K562 (cell line): ENCODE data around the gene RSF1. TPM values are rescaled to one million over a fixed set of nuclear protein-coding genes. Genes with fewer than 3 reads are reported as not detected.

Experiments
- ARID1B ChIP-seq: fragments of 450-650 bp; IDR thresholded peaks from 2 replicates; pipeline ENCODE4 v1.6.1; 2016; ENCODE audit warnings: antibody characterized with exemption, mild to moderate bottlenecking, inconsistent platforms
- ARNT ChIP-seq, 2 experiments: fragments of 450-650 bp; IDR thresholded peaks; 2 replicates each; pipeline ENCODE4 v1.6.1; 2016; ENCODE audit warnings: mild to moderate bottlenecking in 1 of 2
- ATF6 ChIP-seq: sonication (generic); formaldehyde crosslinking; IDR thresholded peaks from 2 replicates; pipeline ENCODE4 v1.4.0; 2020; ENCODE audit warnings: mild to moderate bottlenecking, missing genetic modification reagents
- CBX2 ChIP-seq: fragments of 200-600 bp; sonication (generic); IDR thresholded peaks from one replicate; pipeline ENCODE4 v1.6.1; 2012; ENCODE audit warnings: mild to moderate bottlenecking, low read length, inconsistent platforms; ENCODE audit not compliant: insufficient read depth, poor library complexity, severe bottlenecking
- CCAR2 ChIP-seq: fragments of 200-400 bp; formaldehyde crosslinking; IDR thresholded peaks from 2 replicates; pipeline ENCODE4 v1.6.1; 2017; ENCODE audit warnings: mild to moderate bottlenecking, low read depth, low read length
- EWSR1 ChIP-seq: fragments of 450-650 bp; IDR thresholded peaks from 2 replicates; pipeline ENCODE4 v1.6.1; 2018; ENCODE audit warnings: borderline replicate concordance, mild to moderate bottlenecking, low read depth, moderate library complexity; ENCODE audit not compliant: partially characterized antibody
- HNRNPK ChIP-seq: fragments of 200-400 bp; formaldehyde crosslinking; IDR thresholded peaks from one replicate; pipeline ENCODE4 v1.6.1; 2018; ENCODE audit warnings: mild to moderate bottlenecking, low read depth, low read length; ENCODE audit not compliant: poor library complexity, severe bottlenecking
- KDM5B ChIP-seq: fragments of 200-600 bp; sonication (generic); IDR thresholded peaks from 2 replicates; pipeline ENCODE4 v1.6.1; 2012; ENCODE audit warnings: low read depth, mild to moderate bottlenecking, moderate library complexity, low read length, control low read depth, inconsistent platforms; ENCODE audit not compliant: insufficient replicate concordance
- MTA1 ChIP-seq: fragments of 450-650 bp; IDR thresholded peaks from 2 replicates; pipeline ENCODE4 v1.6.1; 2017; ENCODE audit warnings: borderline replicate concordance
- PRDM10 ChIP-seq: fragments of 450-650 bp; IDR thresholded peaks from 2 replicates; pipeline ENCODE4 v1.6.1; 2018; ENCODE audit not compliant: partially characterized antibody
- SIN3A ChIP-seq, 2 experiments: fragments of 150-350 bp in 1 of 2; IDR thresholded peaks; 2 replicates each; pipeline ENCODE4 v1.6.1; 2011 to 2016; ENCODE audit warnings: borderline replicate concordance in 2 of 2, low read depth in 2 of 2, low read length in 2 of 2, mild to moderate bottlenecking in 2 of 2, moderate library complexity in 2 of 2; ENCODE audit not compliant: control insufficient read depth in 1 of 2
- THRB ChIP-seq: fragments of 450-650 bp; formaldehyde crosslinking; conservative IDR thresholded peaks from 2 replicates; pipeline ENCODE4 v1.4.0; 2022; ENCODE audit warnings: mild to moderate bottlenecking, missing genetic modification characterization
- ZNF76 ChIP-seq: fragments of 250-450 bp; sonication (Bioruptor Pico); IDR thresholded peaks from 2 replicates; pipeline ENCODE4 v1.4.0; 2020; ENCODE audit warnings: mild to moderate bottlenecking, moderate library complexity, borderline replicate concordance
- ZNF79 ChIP-seq: fragments of 250-450 bp; sonication (Bioruptor Pico); IDR thresholded peaks from 2 replicates; pipeline ENCODE4 v1.4.0; 2020; ENCODE audit warnings: low read depth, mild to moderate bottlenecking, moderate library complexity
- polyA plus RNA-seq, 8 experiments: library from polyadenylated mRNA; depleted of rRNA in 4 of 8; stranded (reverse) in 5 of 8; unstranded in 3 of 8; fragments of >200 nt; fragmentation: Nextera tagmentation in 2 of 8; fragmentation: Illumina TruSeq in 1 of 8; extraction: Ambion mirVana in 2 of 8; extraction: Trizol in 1 of 8; gene quantifications; 2 replicates each; pipeline versions ENCODE4 v1.2.1 to v1.2.3, GENCODE V29; 2011 to 2014; ENCODE audit warnings: inconsistent platforms in 1 of 8, missing spikeins in 1 of 8
- total RNA-seq, 7 experiments: library from RNA; depleted of rRNA in 6 of 7; stranded (reverse); fragments of >200 nt in 6 of 7; fragmentation: Illumina TruSeq in 2 of 7; extraction: Trizol in 2 of 7; gene quantifications; 2 replicates each; pipeline versions ENCODE4 v1.2.1 to v1.2.3, GENCODE V29; 2011 to 2021; ENCODE audit warnings: low replicate concordance in 1 of 7
- TF ChIP-seq, protein P1 (sequence below): sonication (generic); formaldehyde crosslinking; IDR thresholded peaks from 2 replicates; pipeline ENCODE4 v1.8.1; 2023; ENCODE audit warnings: mild to moderate bottlenecking, missing genetic modification reagents, moderate library complexity

Gene RSF1
- total and polyA plus RNA-seq, 9 of the 15 experiments (the other 6 are each of a cell fraction or from before 2014, with no cell fraction given): 9.7 to 63.6 (median 42.8) TPM

GRCh38 chr11:77820565-77821348, at the start of gene RSF1, which contains the start of gene AAMDC (continued):
- TF ChIP-seq ATF6 (CRISPR knock-in tag) (no peak; the same call in 1 of the 2 replicates), KDM5B (peak; percentile 86), CBX2 (no peak), PRDM10 (peak; percentile 73), EWSR1 (no peak), CCAR2 (no peak), HNRNPK (peak; percentile 53), THRB (CRISPR knock-in tag) (no peak), ARID1B (peak; percentile 28; the same call in 1 of the 2 replicates), ARNT (IDR thresholded peaks at IDR 0.05) (0 out of 4 replicates have a peak, but pooled peaks of 1 of the 2 experiments have one; percentile 64), MTA1 (no peak), ZNF76 (CRISPR knock-in tag) (no peak), SIN3A (IDR thresholded peaks at IDR 0.05; ENCODE audit: borderline replicate concordance in 2 of 2, control insufficient read depth in 1 of 2, low read depth in 2 of 2, low read length in 2 of 2) (peak; percentile 71 to 75; a peak in 3 of 4 replicates), ZNF79 (CRISPR knock-in tag) (no peak)
- TF ChIP-seq, protein P1, sequence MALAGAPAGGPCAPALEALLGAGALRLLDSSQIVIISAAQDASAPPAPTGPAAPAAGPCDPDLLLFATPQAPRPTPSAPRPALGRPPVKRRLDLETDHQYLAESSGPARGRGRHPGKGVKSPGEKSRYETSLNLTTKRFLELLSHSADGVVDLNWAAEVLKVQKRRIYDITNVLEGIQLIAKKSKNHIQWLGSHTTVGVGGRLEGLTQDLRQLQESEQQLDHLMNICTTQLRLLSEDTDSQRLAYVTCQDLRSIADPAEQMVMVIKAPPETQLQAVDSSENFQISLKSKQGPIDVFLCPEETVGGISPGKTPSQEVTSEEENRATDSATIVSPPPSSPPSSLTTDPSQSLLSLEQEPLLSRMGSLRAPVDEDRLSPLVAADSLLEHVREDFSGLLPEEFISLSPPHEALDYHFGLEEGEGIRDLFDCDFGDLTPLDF (CRISPR knock-in tag): peak; percentile 58; the same call in 1 of the 2 replicates
